GM12878 (cell line): ENCODE measurements around the gene DLL1. TPM values are rescaled to one million over a fixed set of nuclear protein-coding genes. Genes with fewer than 3 reads are reported as not detected.

Experiments
- ATAC-seq: fragments of 200-7000 bp; cut with Tn5 transposase; 3 replicates; pipeline ENCODE4 v1.9.1; 2020; ENCODE audit warnings: mild to moderate bottlenecking, moderate library complexity
- BruUV-seq: library from RNA; stranded (reverse); fragments of 400-500 nt; replicated peaks from 2 replicates; lab custom pipeline; 2021; lab: Mats Ljungman, UMichigan
- CTCF ChIA-PET: fragments of 300-600 bp; sonication (Branson Sonifier 250); formaldehyde crosslinking; extraction: SDS; loops from one replicate; lab custom pipeline; 2021; ENCODE audit warnings: inconsistent platforms; lab: Yijun Ruan, JAX
- POLR2A ChIA-PET: fragments of 350-600 bp; formaldehyde crosslinking; extraction: SDS; loops from one replicate; lab custom pipeline; 2021; ENCODE audit warnings: inconsistent platforms; lab: Charles Lee
- RAD21 ChIA-PET: fragments of 300-600 bp; sonication (Branson Sonifier 250); formaldehyde crosslinking; loops from one replicate; lab custom pipeline; 2023; ENCODE audit warnings: antibody characterized with exemption; ENCODE audit not compliant: unreplicated experiment; lab: Charles Lee
- SMC1A ChIA-PET: fragments of 300-600 bp; sonication (Branson Sonifier 250); formaldehyde crosslinking; loops from one replicate; lab custom pipeline; 2023; ENCODE audit not compliant: unreplicated experiment, uncharacterized antibody; lab: Charles Lee
- DNase-seq: peaks from one replicate; pipeline ENCODE4 v3.0.0-alpha.2; 2011; ENCODE audit warnings: low read depth, low spot score
- FAIRE-seq: peaks from 3 replicates; lab custom pipeline; 2011; peaks lifted over from hg19 to GRCh38; lab: Jason Lieb, UNC
- H2AFZ ChIP-seq: 2 replicates; pipeline ENCODE4 v1.6.0; 2011; ENCODE audit warnings: low read depth, low read length, control low read depth; ENCODE audit not compliant: control insufficient read depth
- H3K27ac ChIP-seq: 2 replicates; pipeline ENCODE4 v1.5.1; 2011; ENCODE audit warnings: control low read depth; ENCODE audit not compliant: control insufficient read depth, insufficient read depth
- H3K27me3 ChIP-seq, 2 experiments: replicated peaks in 1 of 2; 2 replicates each; pipeline versions ENCODE4 v1.6.0 to v1.6.1; 2011; ENCODE audit warnings: low read length in 1 of 2; ENCODE audit not compliant: control insufficient read depth in 2 of 2, insufficient read depth in 2 of 2
- H3K36me3 ChIP-seq, 2 experiments: 2 replicates each; pipeline ENCODE4 v1.5.1; 2011; ENCODE audit warnings: low read length in 1 of 2; ENCODE audit not compliant: control insufficient read depth in 2 of 2, insufficient read depth in 2 of 2
- H3K4me1 ChIP-seq: 2 replicates; pipeline ENCODE4 v1.6.1; 2011; ENCODE audit warnings: mild to moderate bottlenecking, low read length, moderate library complexity, mixed read lengths; ENCODE audit not compliant: control insufficient read depth, insufficient read depth
- H3K4me2 ChIP-seq: 2 replicates; pipeline ENCODE4 v1.6.0; 2011; ENCODE audit warnings: control low read depth; ENCODE audit not compliant: control insufficient read depth, insufficient read depth
- H3K4me3 ChIP-seq: fragments of 200-600 bp; sonication (generic); 2 replicates; pipeline ENCODE4 v1.5.1; 2016
- H3K79me2 ChIP-seq: 2 replicates; pipeline ENCODE4 v1.6.0; 2011; ENCODE audit warnings: low read length; ENCODE audit not compliant: control insufficient read depth, insufficient read depth
- H3K9ac ChIP-seq: 2 replicates; pipeline ENCODE4 v1.8.0; 2011; ENCODE audit warnings: low read length, control low read depth, mixed read lengths; ENCODE audit not compliant: control insufficient read depth, insufficient read depth
- H3K9me3 ChIP-seq: replicated peaks from 3 replicates; pipeline ENCODE4 v1.5.1; 2011; ENCODE audit warnings: mild to moderate bottlenecking, low read length; ENCODE audit not compliant: control insufficient read depth, insufficient read depth
- H4K20me1 ChIP-seq: 2 replicates; pipeline ENCODE4 v1.6.0; 2011; ENCODE audit not compliant: control insufficient read depth, insufficient read depth
- ATF7 ChIP-seq: fragments of 450-650 bp; IDR thresholded peaks from 2 replicates; pipeline ENCODE4 v1.6.1; 2016; ENCODE audit warnings: low read depth, mild to moderate bottlenecking
- CUX1 ChIP-seq: IDR thresholded peaks from 2 replicates; pipeline ENCODE4 v1.6.1; 2012; ENCODE audit warnings: improper control_type of control experiment, low read depth, low read length; ENCODE audit not compliant: insufficient replicate concordance
- ELK1 ChIP-seq: IDR thresholded peaks from 2 replicates; pipeline ENCODE4 v1.6.1; 2012; ENCODE audit warnings: low read depth, low read length, improper control_type of control experiment
- FOXK2 ChIP-seq: fragments of 450-650 bp; IDR thresholded peaks from 2 replicates; pipeline ENCODE4 v1.6.1; 2017; ENCODE audit warnings: mild to moderate bottlenecking, moderate library complexity
- GATAD2B ChIP-seq: fragments of 450-650 bp; conservative IDR thresholded peaks from 2 replicates; pipeline ENCODE4 v1.6.1; 2017; ENCODE audit warnings: low read depth, mild to moderate bottlenecking, moderate library complexity
- IRF4 ChIP-seq: IDR thresholded peaks from 2 replicates; pipeline ENCODE4 v1.6.1; 2011; ENCODE audit warnings: low read depth, low read length
- MEF2B ChIP-seq: fragments of 450-650 bp; IDR thresholded peaks from 2 replicates; pipeline ENCODE4 v1.6.1; 2018; ENCODE audit warnings: mild to moderate bottlenecking, moderate library complexity; ENCODE audit not compliant: partially characterized antibody, poor library complexity, severe bottlenecking
- MYC ChIP-seq: IDR thresholded peaks from 2 replicates; pipeline ENCODE4 v1.6.1; 2011; ENCODE audit warnings: mild to moderate bottlenecking, low read length, moderate library complexity, inconsistent platforms; ENCODE audit not compliant: insufficient read depth, insufficient replicate concordance, insufficient read length, severe bottlenecking
- PAX8 ChIP-seq: fragments of 450-650 bp; IDR thresholded peaks from 2 replicates; pipeline ENCODE4 v1.6.1; 2017; ENCODE audit warnings: mild to moderate bottlenecking, moderate library complexity
- SMARCA5 ChIP-seq: fragments of 450-650 bp; IDR thresholded peaks from 2 replicates; pipeline ENCODE4 v1.6.1; 2017; ENCODE audit warnings: mild to moderate bottlenecking
- STAT1 ChIP-seq: fragments of 450-650 bp; conservative IDR thresholded peaks from 2 replicates; pipeline ENCODE4 v1.6.1; 2014; ENCODE audit warnings: antibody characterized with exemption, mild to moderate bottlenecking
- YY1 ChIP-seq: IDR thresholded peaks from 2 replicates; pipeline ENCODE4 v1.6.1; 2011; ENCODE audit warnings: low read depth, mild to moderate bottlenecking, low read length
- WGBS: methylation state at CpG from one replicate; pipeline ENCODE4 v1.1.6; 2016; ENCODE audit warnings: low lambda C conversion rate; ENCODE audit not compliant: insufficient replicate concordance, insufficient coverage; ENCODE audit errors: missing lambda C conversion rate; 5-methylcytosine and 5-hydroxymethylcytosine counted together
- in situ Hi-C: fragments of 300-500 bp; cut with MboI; formaldehyde crosslinking; loops from 9 replicates; pipeline ENCODE4 v1.14.3; 2018; ENCODE audit warnings: mixed read lengths
- intact Hi-C: fragments of 100-400 bp; cut with micrococcal nuclease; formaldehyde crosslinking; loops from one replicate; pipeline ENCODE4 v1.14.2; 2022; ENCODE audit not compliant: unreplicated experiment
- polyA plus RNA-seq, 11 experiments: library from polyadenylated mRNA; depleted of rRNA in 4 of 11; unstranded in 6 of 11; stranded (reverse) in 5 of 11; fragments of >200 nt; fragmentation: Nextera tagmentation in 4 of 11; fragmentation: Illumina TruSeq in 1 of 11; extraction: Ambion mirVana in 4 of 11; extraction: Trizol in 1 of 11; gene quantifications; 1 replicate in 1 of 11; 2 replicates in 10 of 11; pipeline versions ENCODE4 v1.2.1 to v1.2.3, GENCODE V29; 2011 to 2016; ENCODE audit warnings: inconsistent platforms in 2 of 11, missing spikeins in 2 of 11, low read depth in 1 of 11
- total RNA-seq, 4 experiments: library from RNA; depleted of rRNA in 3 of 4; stranded (reverse); fragments of >200 nt in 3 of 4; fragmentation: Illumina TruSeq in 1 of 4; extraction: Trizol in 1 of 4; gene quantifications; 2 replicates each; pipeline versions ENCODE4 v1.2.1 to v1.2.3, GENCODE V29; 2013 to 2021

Gene DLL1
- total and polyA plus RNA-seq, 10 of the 15 experiments (the other 5 are each of a cell fraction or from before 2014, with no cell fraction given): 0.02 to 0.80 (median 0.19) TPM

GRCh38 chr6:170249817-170250216 lies 41.1 kb downstream of the DLL1 start:
- Histone ChIP-seq H3K4me2 (no peak overlapping the region), H3K9me3 (no peaks in the 10 kb centered on the region)
- no peak for FAIRE-seq
- in situ Hi-C loops: no loop called here
- TF ChIP-seq PAX8 (no peak), MYC (no peak), CUX1 (no peak), FOXK2 (no peak), ELK1 (no peak), YY1 (no peak), SMARCA5 (no peak), ATF7 (no peak), MEF2B (no peak), STAT1 (no peak), IRF4 (no peak), GATAD2B (no peak)
- TF ChIP-seq, all 136 proteins: peak for 0
- no peak for DNase-seq
- Histone ChIP-seq H3K27me3 (no peaks in the 10 kb centered on the region), H3K36me3 (no peaks in the 10 kb centered on the region), H4K20me1 (no peaks in the 10 kb centered on the region), H3K4me3 (no peak overlapping the region), H3K4me1 (no peaks in the 10 kb centered on the region), H3K27ac (no peak overlapping the region), H2AFZ (no peak overlapping the region), H3K79me2 (no peaks in the 10 kb centered on the region), H3K9ac (no peak overlapping the region)
- 69% methylated on average over 15 of the region's 15 CpGs for WGBS
- ChIA-PET SMC1A (no interaction called here), RAD21 (no interaction called here), POLR2A (no interaction called here), CTCF (no interaction called here)
- no peak for ATAC-seq
- intact Hi-C loops: no loop called here
- no TSS peak for BruUV-seq
